GM23338 (cell line): ENCODE data around the gene OR2S2. TPM values are rescaled to one million over a fixed set of nuclear protein-coding genes. Genes with fewer than 3 reads are reported as not detected.

Experiments used
- ATAC-seq: fragments of 200-7000 bp; cut with Tn5 transposase; 3 replicates; pipeline ENCODE4 v1.9.1; 2020
- DNase-seq: peaks from one replicate; pipeline ENCODE4 v3.0.0-alpha.2; 2015; ENCODE audit warnings: low spot score
- H2AFZ ChIP-seq: fragments of 200-600 bp; sonication (generic); 2 replicates; pipeline ENCODE4 v1.8.0; 2016; ENCODE audit warnings: antibody characterized with exemption, mild to moderate bottlenecking, moderate library complexity
- H3F3A ChIP-seq: fragments of 200-600 bp; sonication (generic); replicated peaks from 2 replicates; pipeline ENCODE4 v1.8.0; 2017; ENCODE audit warnings: antibody characterized with exemption, mixed run types, low read depth
- H3K27ac ChIP-seq: fragments of 200-600 bp; sonication (generic); 2 replicates; pipeline ENCODE4 v1.6.1; 2016; ENCODE audit warnings: low read depth
- H3K27me3 ChIP-seq: fragments of 200-600 bp; sonication (generic); 2 replicates; pipeline ENCODE4 v1.8.0; 2016; ENCODE audit warnings: mild to moderate bottlenecking, mixed run types, moderate library complexity; ENCODE audit not compliant: insufficient read depth
- H3K36me3 ChIP-seq: fragments of 200-600 bp; sonication (generic); 2 replicates; pipeline ENCODE4 v1.8.0; 2016; ENCODE audit warnings: mild to moderate bottlenecking; ENCODE audit not compliant: insufficient read depth
- H3K4me1 ChIP-seq: fragments of 200-600 bp; sonication (generic); 2 replicates; pipeline ENCODE4 v1.8.0; 2016; ENCODE audit warnings: mild to moderate bottlenecking, moderate library complexity; ENCODE audit not compliant: insufficient read depth
- H3K4me2 ChIP-seq: fragments of 200-600 bp; sonication (generic); 2 replicates; pipeline ENCODE4 v1.7.1; 2017; ENCODE audit warnings: mixed run types
- H3K4me3 ChIP-seq: fragments of 200-600 bp; sonication (generic); 2 replicates; pipeline ENCODE4 v1.6.1; 2016; ENCODE audit warnings: mixed run types
- H3K79me2 ChIP-seq: fragments of 200-600 bp; sonication (generic); replicated peaks from 2 replicates; pipeline ENCODE4 v1.8.0; 2017; ENCODE audit warnings: mild to moderate bottlenecking; ENCODE audit not compliant: insufficient read depth
- H3K9me2 ChIP-seq: fragments of 200-600 bp; sonication (generic); 2 replicates; pipeline ENCODE4 v1.8.0; 2017; ENCODE audit not compliant: insufficient read depth
- H4K20me1 ChIP-seq: fragments of 200-600 bp; sonication (generic); replicated peaks from 2 replicates; pipeline ENCODE4 v1.8.0; 2017; ENCODE audit warnings: mild to moderate bottlenecking; ENCODE audit not compliant: insufficient read depth
- H3K27ac Mint-ChIP-seq: 2 replicates; pipeline ENCODE4 v1.8.0; 2020; ENCODE audit warnings: inconsistent platforms, mild to moderate bottlenecking, moderate library complexity, mixed read lengths
- H3K27me3 Mint-ChIP-seq: 3 replicates; pipeline ENCODE4 v1.8.0; 2022; ENCODE audit warnings: low read depth, mild to moderate bottlenecking, moderate library complexity, mixed read lengths, inconsistent platforms; ENCODE audit not compliant: insufficient read depth, poor library complexity
- H3K36me3 Mint-ChIP-seq: 3 replicates; pipeline ENCODE4 v1.8.0; 2021; ENCODE audit warnings: low read depth, mild to moderate bottlenecking, inconsistent platforms, moderate library complexity, mixed read lengths
- H3K4me1 Mint-ChIP-seq: 3 replicates; pipeline ENCODE4 v1.8.0; 2020; ENCODE audit warnings: mild to moderate bottlenecking, inconsistent platforms, mixed read lengths
- H3K4me3 Mint-ChIP-seq: 3 replicates; pipeline ENCODE4 v1.8.0; 2021; ENCODE audit warnings: moderate library complexity, mild to moderate bottlenecking, inconsistent platforms, mixed read lengths
- H3K9me3 Mint-ChIP-seq: 3 replicates; pipeline ENCODE4 v1.8.0; 2020; ENCODE audit warnings: moderate library complexity, mild to moderate bottlenecking, inconsistent platforms, mixed read lengths
- CREB1 ChIP-seq: fragments of 250-450 bp; sonication (Bioruptor Pico); IDR thresholded peaks from 2 replicates; pipeline ENCODE4 v1.5.0; 2020; ENCODE audit warnings: low read depth, mild to moderate bottlenecking, moderate library complexity
- CTCF ChIP-seq, 2 experiments: fragments of 200-600 bp in 1 of 2; sonication (generic) in 1 of 2; conservative IDR thresholded peaks; 2 replicates each; pipeline versions ENCODE4 v1.5.1 to v1.6.1; 2016 to 2017; ENCODE audit warnings: antibody characterized with exemption in 2 of 2, low read depth in 2 of 2, mild to moderate bottlenecking in 2 of 2, moderate library complexity in 1 of 2
- EZH2 ChIP-seq: fragments of 200-600 bp; sonication (generic); IDR thresholded peaks from one replicate; pipeline ENCODE4 v1.8.0; 2017; ENCODE audit warnings: antibody characterized with exemption, mild to moderate bottlenecking, low read depth; ENCODE audit not compliant: unreplicated experiment
- EZH2phosphoT487 ChIP-seq: fragments of 200-600 bp; sonication (generic); IDR thresholded peaks from one replicate; pipeline ENCODE4 v1.8.1; 2018; ENCODE audit warnings: antibody characterized with exemption; ENCODE audit not compliant: unreplicated experiment
- JUNB ChIP-seq: IDR thresholded peaks from one replicate; pipeline ENCODE4 v1.6.1; 2016; ENCODE audit warnings: antibody characterized with exemption; ENCODE audit not compliant: unreplicated experiment
- NANOG ChIP-seq: IDR thresholded peaks from 2 replicates; pipeline ENCODE4 v1.6.1; 2016; ENCODE audit warnings: antibody characterized with exemption, borderline replicate concordance
- POLR2AphosphoS5 ChIP-seq: IDR thresholded peaks from 2 replicates; pipeline ENCODE4 v1.6.1; 2016; ENCODE audit warnings: antibody characterized with exemption, low read depth
- REST ChIP-seq: IDR thresholded peaks from one replicate; pipeline ENCODE4 v1.6.1; 2018; ENCODE audit warnings: antibody characterized with exemption; ENCODE audit not compliant: unreplicated experiment
- STAT1 ChIP-seq: IDR thresholded peaks from one replicate; pipeline ENCODE4 v1.6.1; 2016; ENCODE audit warnings: antibody characterized with exemption; ENCODE audit not compliant: unreplicated experiment
- ZNF114 ChIP-seq: fragments of 250-450 bp; sonication (Bioruptor Pico); IDR thresholded peaks from 2 replicates; pipeline ENCODE4 v1.5.0; 2020; ENCODE audit warnings: mild to moderate bottlenecking, moderate library complexity
- ZNF331 ChIP-seq: fragments of 250-450 bp; sonication (Bioruptor Pico); IDR thresholded peaks from 2 replicates; pipeline ENCODE4 v1.5.0; 2020; ENCODE audit warnings: low read depth, mild to moderate bottlenecking, moderate library complexity
- polyA plus RNA-seq: library from polyadenylated mRNA; unstranded; fragments of >200 nt; fragmentation: Nextera tagmentation; extraction: Ambion mirVana; gene quantifications from 2 replicates; pipeline ENCODE4 v1.2.1, GENCODE V29; 2016
- total RNA-seq: library from RNA; depleted of rRNA; stranded (reverse); fragments of >200 nt; shearing (Covaris generic); gene quantifications from 2 replicates; pipeline ENCODE4 v1.2.3, GENCODE V29; 2014
- TF ChIP-seq, protein P1 (sequence below): IDR thresholded peaks from 2 replicates; pipeline ENCODE4 v1.6.1; 2016; ENCODE audit warnings: antibody characterized with exemption
- TF ChIP-seq, protein P2 (sequence below): fragments of 250-450 bp; sonication (Bioruptor Pico); IDR thresholded peaks from 2 replicates; pipeline ENCODE4 v1.5.0; 2020; ENCODE audit warnings: mild to moderate bottlenecking, moderate library complexity

The OR2S2 gene
- total and polyA plus RNA-seq, 2 experiments from 2014 or later: not detected

DNA sequence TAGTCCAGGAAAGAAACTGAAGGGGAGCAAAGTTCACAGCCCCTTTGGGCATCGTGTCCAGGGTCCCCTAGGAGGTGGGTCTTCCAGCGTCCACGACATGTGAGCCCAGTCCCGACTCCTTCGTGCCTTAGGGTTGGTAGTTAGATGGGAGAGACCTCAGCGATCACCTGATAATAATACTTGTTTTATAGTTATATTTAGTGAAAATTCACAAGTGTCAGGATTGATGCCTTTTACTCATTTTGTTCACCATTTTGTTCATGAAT, 28.6 kb downstream of the OR2S2 start:
- H3K79me2 ChIP-seq: no peaks in the 10 kb centered on the region
- H3K36me3 ChIP-seq: no peaks in the 10 kb centered on the region
- no peak overlapping the region for H3K4me3 ChIP-seq
- Mint-ChIP-seq H3K36me3 (no peaks in the 10 kb centered on the region), H3K9me3 (no peaks in the 10 kb centered on the region; the same call in 2 of the 3 replicates), H3K27me3 (peaks cover 4% of the 10 kb centered on the region), H3K4me1 (no peaks in the 10 kb centered on the region), H3K4me3 (no peak overlapping the region), H3K27ac (no peak overlapping the region)
- TF ChIP-seq ZNF331 (CRISPR knock-in tag) (no peak), EZH2phosphoT487 (no peak), POLR2AphosphoS5 (no peak), NANOG (no peak), CREB1 (no peak), REST (no peak), STAT1 (no peak), EZH2 (no peak), CTCF (conservative IDR thresholded peaks at IDR 0.05; ENCODE audit: low read depth in 2 of 2) (no peak), JUNB (no peak), ZNF114 (CRISPR knock-in tag) (no peak)
- TF ChIP-seq, protein P1, sequence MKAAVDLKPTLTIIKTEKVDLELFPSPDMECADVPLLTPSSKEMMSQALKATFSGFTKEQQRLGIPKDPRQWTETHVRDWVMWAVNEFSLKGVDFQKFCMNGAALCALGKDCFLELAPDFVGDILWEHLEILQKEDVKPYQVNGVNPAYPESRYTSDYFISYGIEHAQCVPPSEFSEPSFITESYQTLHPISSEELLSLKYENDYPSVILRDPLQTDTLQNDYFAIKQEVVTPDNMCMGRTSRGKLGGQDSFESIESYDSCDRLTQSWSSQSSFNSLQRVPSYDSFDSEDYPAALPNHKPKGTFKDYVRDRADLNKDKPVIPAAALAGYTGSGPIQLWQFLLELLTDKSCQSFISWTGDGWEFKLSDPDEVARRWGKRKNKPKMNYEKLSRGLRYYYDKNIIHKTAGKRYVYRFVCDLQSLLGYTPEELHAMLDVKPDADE: no peak
- TF ChIP-seq, protein P2, sequence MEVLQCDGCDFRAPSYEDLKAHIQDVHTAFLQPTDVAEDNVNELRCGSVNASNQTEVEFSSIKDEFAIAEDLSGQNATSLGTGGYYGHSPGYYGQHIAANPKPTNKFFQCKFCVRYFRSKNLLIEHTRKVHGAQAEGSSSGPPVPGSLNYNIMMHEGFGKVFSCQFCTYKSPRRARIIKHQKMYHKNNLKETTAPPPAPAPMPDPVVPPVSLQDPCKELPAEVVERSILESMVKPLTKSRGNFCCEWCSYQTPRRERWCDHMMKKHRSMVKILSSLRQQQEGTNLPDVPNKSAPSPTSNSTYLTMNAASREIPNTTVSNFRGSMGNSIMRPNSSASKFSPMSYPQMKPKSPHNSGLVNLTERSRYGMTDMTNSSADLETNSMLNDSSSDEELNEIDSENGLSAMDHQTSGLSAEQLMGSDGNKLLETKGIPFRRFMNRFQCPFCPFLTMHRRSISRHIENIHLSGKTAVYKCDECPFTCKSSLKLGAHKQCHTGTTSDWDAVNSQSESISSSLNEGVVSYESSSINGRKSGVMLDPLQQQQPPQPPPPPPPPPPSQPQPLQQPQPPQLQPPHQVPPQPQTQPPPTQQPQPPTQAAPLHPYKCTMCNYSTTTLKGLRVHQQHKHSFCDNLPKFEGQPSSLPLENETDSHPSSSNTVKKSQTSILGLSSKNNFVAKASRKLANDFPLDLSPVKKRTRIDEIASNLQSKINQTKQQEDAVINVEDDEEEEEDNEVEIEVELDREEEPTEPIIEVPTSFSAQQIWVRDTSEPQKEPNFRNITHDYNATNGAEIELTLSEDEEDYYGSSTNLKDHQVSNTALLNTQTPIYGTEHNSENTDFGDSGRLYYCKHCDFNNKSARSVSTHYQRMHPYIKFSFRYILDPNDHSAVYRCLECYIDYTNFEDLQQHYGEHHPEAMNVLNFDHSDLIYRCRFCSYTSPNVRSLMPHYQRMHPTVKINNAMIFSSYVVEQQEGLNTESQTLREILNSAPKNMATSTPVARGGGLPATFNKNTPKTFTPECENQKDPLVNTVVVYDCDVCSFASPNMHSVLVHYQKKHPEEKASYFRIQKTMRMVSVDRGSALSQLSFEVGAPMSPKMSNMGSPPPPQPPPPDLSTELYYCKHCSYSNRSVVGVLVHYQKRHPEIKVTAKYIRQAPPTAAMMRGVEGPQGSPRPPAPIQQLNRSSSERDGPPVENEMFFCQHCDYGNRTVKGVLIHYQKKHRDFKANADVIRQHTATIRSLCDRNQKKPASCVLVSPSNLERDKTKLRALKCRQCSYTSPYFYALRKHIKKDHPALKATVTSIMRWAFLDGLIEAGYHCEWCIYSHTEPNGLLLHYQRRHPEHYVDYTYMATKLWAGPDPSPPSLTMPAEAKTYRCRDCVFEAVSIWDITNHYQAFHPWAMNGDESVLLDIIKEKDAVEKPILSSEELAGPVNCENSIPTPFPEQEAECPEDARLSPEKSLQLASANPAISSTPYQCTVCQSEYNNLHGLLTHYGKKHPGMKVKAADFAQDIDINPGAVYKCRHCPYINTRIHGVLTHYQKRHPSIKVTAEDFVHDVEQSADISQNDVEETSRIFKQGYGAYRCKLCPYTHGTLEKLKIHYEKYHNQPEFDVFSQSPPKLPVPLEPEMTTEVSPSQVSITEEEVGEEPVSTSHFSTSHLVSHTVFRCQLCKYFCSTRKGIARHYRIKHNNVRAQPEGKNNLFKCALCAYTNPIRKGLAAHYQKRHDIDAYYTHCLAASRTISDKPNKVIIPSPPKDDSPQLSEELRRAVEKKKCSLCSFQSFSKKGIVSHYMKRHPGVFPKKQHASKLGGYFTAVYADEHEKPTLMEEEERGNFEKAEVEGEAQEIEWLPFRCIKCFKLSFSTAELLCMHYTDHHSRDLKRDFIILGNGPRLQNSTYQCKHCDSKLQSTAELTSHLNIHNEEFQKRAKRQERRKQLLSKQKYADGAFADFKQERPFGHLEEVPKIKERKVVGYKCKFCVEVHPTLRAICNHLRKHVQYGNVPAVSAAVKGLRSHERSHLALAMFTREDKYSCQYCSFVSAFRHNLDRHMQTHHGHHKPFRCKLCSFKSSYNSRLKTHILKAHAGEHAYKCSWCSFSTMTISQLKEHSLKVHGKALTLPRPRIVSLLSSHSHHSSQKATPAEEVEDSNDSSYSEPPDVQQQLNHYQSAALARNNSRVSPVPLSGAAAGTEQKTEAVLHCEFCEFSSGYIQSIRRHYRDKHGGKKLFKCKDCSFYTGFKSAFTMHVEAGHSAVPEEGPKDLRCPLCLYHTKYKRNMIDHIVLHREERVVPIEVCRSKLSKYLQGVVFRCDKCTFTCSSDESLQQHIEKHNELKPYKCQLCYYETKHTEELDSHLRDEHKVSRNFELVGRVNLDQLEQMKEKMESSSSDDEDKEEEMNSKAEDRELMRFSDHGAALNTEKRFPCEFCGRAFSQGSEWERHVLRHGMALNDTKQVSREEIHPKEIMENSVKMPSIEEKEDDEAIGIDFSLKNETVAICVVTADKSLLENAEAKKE: no peak
- no peak for ATAC-seq
- H3F3A ChIP-seq: no peaks in the 10 kb centered on the region
- H3K27ac ChIP-seq: no peak overlapping the region
- H3K27me3 ChIP-seq: no peaks in the 10 kb centered on the region
- H3K4me2 ChIP-seq: no peak overlapping the region
- no peak for DNase-seq
- no peaks in the 10 kb centered on the region for H3K9me2 ChIP-seq
- H4K20me1 ChIP-seq: no peaks in the 10 kb centered on the region
- no peaks in the 10 kb centered on the region for H3K4me1 ChIP-seq
- H2AFZ ChIP-seq: no peak overlapping the region
